Activated CD8-positive, alpha-beta T cell treated with anti-CD3 and anti-CD28 coated beads, Interleukin-2, amount 10 ng/mL, durations not matched to agents 7 days and 5 days (primary cell): ENCODE measurements around the gene KLB. TPM values are rescaled to one million over a fixed set of nuclear protein-coding genes. Genes with fewer than 3 reads are reported as not detected.
"Not testable (repeated sequence)": the region's sequence is repeated elsewhere in the genome, so short reads cannot be mapped to it uniquely, and the experiment has no call there.

ENCODE experiments used
- ATAC-seq: fragments of 150-1000 bp; cut with Tn5 transposase; one replicate; pipeline ENCODE4 v1.10.0; 2021; ENCODE audit warnings: moderate library complexity
- CTCF ChIA-PET: fragments of 350-600 bp; sonication (Branson Sonifier 250); formaldehyde crosslinking; loops from one replicate; lab custom pipeline; 2021; ENCODE audit warnings: antibody characterized with exemption; lab: Charles Lee
- POLR2A ChIA-PET: fragments of 350-600 bp; sonication (Branson Sonifier 250); formaldehyde crosslinking; loops from one replicate; lab custom pipeline; 2021; ENCODE audit warnings: antibody characterized with exemption; lab: Charles Lee
- DNase-seq: peaks from one replicate; pipeline ENCODE4 v3.0.0-alpha.2; 2020
- H3K27ac Mint-ChIP-seq: one replicate; pipeline ENCODE4 v1.8.0; 2021; ENCODE audit warnings: mild to moderate bottlenecking, mixed read lengths
- H3K27me3 Mint-ChIP-seq: one replicate; pipeline ENCODE4 v1.8.0; 2021; ENCODE audit warnings: low read depth, mixed read lengths
- H3K36me3 Mint-ChIP-seq: one replicate; pipeline ENCODE4 v1.8.0; 2021; ENCODE audit warnings: low read depth, mixed read lengths
- H3K4me1 Mint-ChIP-seq: one replicate; pipeline ENCODE4 v1.8.0; 2021; ENCODE audit warnings: low read depth, mixed read lengths
- H3K4me3 Mint-ChIP-seq: one replicate; pipeline ENCODE4 v1.8.0; 2021; ENCODE audit warnings: mild to moderate bottlenecking, mixed read lengths
- H3K9me3 Mint-ChIP-seq: one replicate; pipeline ENCODE4 v1.8.0; 2022; ENCODE audit warnings: mixed read lengths; ENCODE audit not compliant: insufficient read depth
- total RNA-seq, 2 experiments: library from RNA; stranded (reverse); gene quantifications; one replicate each; pipeline ENCODE4 v1.2.3, GENCODE V29; 2021

KLB gene
- total RNA-seq, 2 experiments from 2014 or later: not detected

- Mint-ChIP-seq H3K27ac (no peak overlapping the region), H3K4me1 (peaks cover 43% of the 10 kb centered on the region), H3K36me3 (peaks cover 76% of the 10 kb centered on the region), H3K27me3 (no peaks in the 10 kb centered on the region), H3K9me3 (no peaks in the 10 kb centered on the region), H3K4me3 (no peak overlapping the region)
- POLR2A ChIA-PET: interaction anchor here (0.6 to 1.2 kb wide), 2 partner anchors 87 to 274 kb away, joined by 3 to 4 read pairs; no protein-coding TSS in a partner anchor
- ATAC-seq (no peak), DNase-seq (no peak)
- CTCF ChIA-PET: no interaction called here
Observed at GRCh38 chr4:39452153-39452859, 45.6 kb downstream of the KLB start.

DNA sequence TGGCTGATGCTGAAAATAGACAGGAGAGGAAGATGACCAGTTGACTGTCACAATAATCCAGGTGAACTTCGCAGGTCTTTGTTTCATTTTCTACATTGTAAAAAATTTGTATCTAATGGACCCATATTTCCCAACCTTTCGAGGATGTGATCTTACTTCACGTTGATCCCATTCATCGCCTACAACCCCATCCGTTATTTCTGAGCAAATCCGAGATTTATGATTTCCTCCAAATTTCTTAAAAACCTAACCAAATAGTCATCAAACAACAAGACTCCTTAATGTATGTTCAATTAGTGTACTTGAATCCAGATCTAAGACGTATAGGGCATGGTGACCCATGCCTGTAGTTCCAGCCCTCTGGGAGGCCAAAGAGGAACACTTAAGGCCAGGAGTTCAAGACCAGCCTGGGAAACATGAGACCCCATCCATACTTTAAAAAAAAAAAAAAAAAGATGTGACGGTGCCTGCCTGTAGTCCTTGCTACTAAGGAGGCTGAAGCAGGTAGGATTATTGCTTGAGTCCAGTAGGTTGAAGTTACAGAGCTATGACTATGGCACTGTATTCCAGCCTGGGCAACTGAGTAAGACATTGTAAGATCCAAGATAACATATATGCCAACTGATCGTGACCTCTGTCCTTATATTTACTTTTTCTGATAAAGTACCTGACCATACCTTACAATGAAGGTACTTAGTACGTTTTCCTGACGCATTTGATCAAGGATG is 46.3 kb downstream of the KLB start:
- H3K27ac Mint-ChIP-seq: no peak overlapping the region
- ATAC-seq (no peak), DNase-seq (no peak)
- POLR2A ChIA-PET: interaction anchor here (0.6 kb wide), 1 partner anchor 275 kb away, joined by 4 read pairs; no protein-coding TSS in a partner anchor
- H3K4me1 Mint-ChIP-seq: peaks cover 45% of the 10 kb centered on the region
- no peaks in the 10 kb centered on the region for H3K27me3 Mint-ChIP-seq
- H3K36me3 Mint-ChIP-seq: peaks cover 82% of the 10 kb centered on the region
- no peak overlapping the region for H3K4me3 Mint-ChIP-seq
- CTCF ChIA-PET: interaction anchor here (0.7 kb wide), 1 partner anchor 503 kb away, joined by 4 read pairs; no protein-coding TSS in a partner anchor
- no peaks in the 10 kb centered on the region for H3K9me3 Mint-ChIP-seq

- Mint-ChIP-seq H3K36me3 (peaks cover 82% of the 10 kb centered on the region), H3K9me3 (no peaks in the 10 kb centered on the region), H3K4me3 (no peak overlapping the region), H3K27ac (no peak overlapping the region), H3K27me3 (no peaks in the 10 kb centered on the region), H3K4me1 (peaks cover 45% of the 10 kb centered on the region)
- ATAC-seq (no peak), DNase-seq (no peak)
- ChIA-PET POLR2A (interaction anchor here (0.7 kb wide), 1 partner anchor 398 kb away, joined by 3 read pairs; no protein-coding TSS in a partner anchor), CTCF (interaction anchor here (0.7 kb wide), 1 partner anchor 504 kb away, joined by 4 read pairs; no protein-coding TSS in a partner anchor)
Observed at GRCh38 chr4:39453738-39454137, 47.0 kb downstream of the KLB start.

DNA sequence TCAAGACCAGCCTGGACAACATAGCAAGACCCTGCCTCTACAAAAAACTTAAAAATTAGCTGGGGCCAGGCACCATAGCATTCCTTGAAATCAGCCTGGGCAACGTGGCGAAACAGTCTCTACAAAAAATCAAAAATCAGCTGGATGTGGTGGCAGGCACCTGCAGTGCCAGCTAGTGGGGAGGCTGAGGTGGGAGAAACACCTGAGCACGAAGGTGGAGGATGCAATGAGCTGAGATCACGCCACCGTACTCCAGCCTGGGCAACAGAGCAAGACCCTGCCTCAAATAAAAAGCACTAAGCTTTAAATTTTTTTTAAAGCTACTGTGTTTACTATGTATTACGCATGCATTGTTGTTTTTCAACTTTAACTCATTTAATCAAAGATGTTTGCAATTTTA is 48.8 kb downstream of the KLB start:
- H3K9me3 Mint-ChIP-seq: no peaks in the 10 kb centered on the region
- H3K36me3 Mint-ChIP-seq: peaks cover 74% of the 10 kb centered on the region
- no peaks in the 10 kb centered on the region for H3K27me3 Mint-ChIP-seq
- H3K4me3 Mint-ChIP-seq: no peak overlapping the region
- POLR2A ChIA-PET: interaction anchor here (0.6 kb wide), 1 partner anchor 106 kb away, joined by 5 read pairs; no protein-coding TSS in a partner anchor
- CTCF ChIA-PET: interaction anchor here (1.0 to 2.2 kb wide), 2 partner anchors 9 to 14 kb away, joined by 6 to 7 read pairs; no protein-coding TSS in a partner anchor
- no peak for DNase-seq
- no peak overlapping the region for H3K27ac Mint-ChIP-seq
- ATAC-seq: no peak
- H3K4me1 Mint-ChIP-seq: peaks cover 52% of the 10 kb centered on the region

DNA sequence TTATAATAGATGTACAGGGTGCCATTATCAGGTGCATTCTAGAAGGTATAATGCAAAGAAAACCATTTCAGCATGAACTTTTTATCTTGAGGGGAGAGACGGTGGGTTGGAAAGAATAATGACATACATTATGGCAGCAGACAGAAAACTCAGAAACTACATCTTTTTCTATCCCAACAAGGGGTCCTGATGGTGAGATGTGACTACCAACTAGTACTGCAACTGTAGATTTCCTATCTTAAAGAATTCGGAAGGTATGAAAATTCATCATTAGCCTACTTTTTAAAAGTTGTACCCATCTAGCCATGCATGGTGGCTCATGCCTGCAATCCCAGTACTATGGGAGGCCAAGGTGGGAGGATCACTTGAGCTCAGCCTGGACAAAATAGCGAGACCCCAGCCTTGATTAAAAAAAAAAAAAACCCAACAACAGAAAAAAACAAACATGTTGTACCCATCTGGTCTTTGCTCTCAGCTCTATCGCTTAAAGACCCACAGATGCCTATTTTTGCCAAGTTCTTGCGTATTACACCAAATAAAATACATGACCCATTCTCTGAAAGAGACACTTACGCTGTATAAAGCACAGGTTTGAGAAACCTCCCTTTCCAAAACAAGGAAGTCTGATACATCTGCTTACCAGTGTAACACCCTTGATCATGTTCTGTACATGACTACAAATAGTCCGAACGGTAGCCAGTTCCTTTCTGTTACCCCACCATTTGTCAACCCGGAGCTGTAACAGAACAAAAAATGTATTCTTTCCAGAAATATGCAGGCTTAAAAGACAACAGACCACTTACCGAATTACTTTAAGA is 50.4 kb downstream of the KLB start:
- Mint-ChIP-seq H3K4me1 (peaks cover 54% of the 10 kb centered on the region), H3K4me3 (peak overlapping the region; percentile 91), H3K27me3 (no peaks in the 10 kb centered on the region), H3K36me3 (peaks cover 67% of the 10 kb centered on the region), H3K27ac (peak overlapping the region; percentile 97), H3K9me3 (no peaks in the 10 kb centered on the region)
- ATAC-seq (no peak), DNase-seq (no peak)
- ChIA-PET CTCF (interaction anchor here (1.2 to 4.2 kb wide), 2 partner anchors 12 to 19 kb away, joined by 3 to 32 read pairs; no protein-coding TSS in a partner anchor), POLR2A (interaction anchor here (2.0 to 3.0 kb wide), 5 partner anchors 9 to 241 kb away, joined by 9 to 19 read pairs (median 16); partner anchors contain the start of genes RFC1 and UBE2K)

GRCh38 chr4:39458161-39458504 is 51.4 kb downstream of the KLB start:
- CTCF ChIA-PET: interaction anchor here (1.0 to 4.2 kb wide), 3 partner anchors 10 to 20 kb away, joined by 3 to 32 read pairs (median 5); no protein-coding TSS in a partner anchor
- peaks cover 59% of the 10 kb centered on the region for H3K36me3 Mint-ChIP-seq
- H3K9me3 Mint-ChIP-seq, DNase-seq, H3K27me3 Mint-ChIP-seq: not testable (repeated sequence)
- peaks cover 54% of the 10 kb centered on the region for H3K4me1 Mint-ChIP-seq
- peak; percentile 8 for ATAC-seq
- peak overlapping the region; percentile 97 for H3K27ac Mint-ChIP-seq
- POLR2A ChIA-PET: interaction anchor here (0.6 to 3.0 kb wide), 15 partner anchors 8 to 975 kb away, joined by 3 to 19 read pairs (median 3); partner anchors contain the start of genes KLB, RFC1, UBE2K and WDR19
- peak overlapping the region; percentile 91 for H3K4me3 Mint-ChIP-seq

- Mint-ChIP-seq H3K9me3 (no peaks in the 10 kb centered on the region), H3K27me3 (no peaks in the 10 kb centered on the region), H3K4me3 (peak within 1 kb of the TSS; percentile 91), H3K4me1 (peaks cover 56% of the 10 kb centered on the region), H3K27ac (peak within 1 kb of the TSS; percentile 97), H3K36me3 (peaks cover 58% of the 10 kb centered on the region)
- ChIA-PET POLR2A (interaction anchor here (0.6 to 3.0 kb wide), 18 partner anchors 9 to 974 kb away, joined by 3 to 19 read pairs (median 3); partner anchors contain the start of genes KLB, RFC1, UBE2K and UGDH), CTCF (interaction anchor here (1.0 to 4.2 kb wide), 3 partner anchors 10 to 20 kb away, joined by 3 to 32 read pairs (median 5); no protein-coding TSS in a partner anchor)
- peak; percentile 95 for DNase-seq
- ATAC-seq: peak; percentile 89
Observed at GRCh38 chr4:39458505-39459300, 52.0 kb downstream of the KLB start, which contains the start of the genes LIAS and RPL9. Gene LIAS, plus strand, starts transcription at chr4:39459056. Its CDS starts 62 bp downstream, at chr4:39459118. Gene RPL9, minus strand, starts transcription at chr4:39458922. Its CDS starts 483 bp downstream, at chr4:39458439.

- ChIA-PET POLR2A (no interaction called here), CTCF (interaction anchor here (0.7 kb wide), 1 partner anchor 8 kb away, joined by 3 read pairs; no protein-coding TSS in a partner anchor)
- Mint-ChIP-seq H3K4me1 (peaks cover 25% of the 10 kb centered on the region), H3K27me3 (no peaks in the 10 kb centered on the region), H3K36me3 (peaks cover 31% of the 10 kb centered on the region), H3K9me3 (no peaks in the 10 kb centered on the region), H3K4me3 (no peak overlapping the region), H3K27ac (peak overlapping the region; percentile 30)
- ATAC-seq (peak; percentile 54), DNase-seq (no peak)
Observed at GRCh38 chr4:39464886-39465501, 58.3 kb downstream of the KLB start.

DNA sequence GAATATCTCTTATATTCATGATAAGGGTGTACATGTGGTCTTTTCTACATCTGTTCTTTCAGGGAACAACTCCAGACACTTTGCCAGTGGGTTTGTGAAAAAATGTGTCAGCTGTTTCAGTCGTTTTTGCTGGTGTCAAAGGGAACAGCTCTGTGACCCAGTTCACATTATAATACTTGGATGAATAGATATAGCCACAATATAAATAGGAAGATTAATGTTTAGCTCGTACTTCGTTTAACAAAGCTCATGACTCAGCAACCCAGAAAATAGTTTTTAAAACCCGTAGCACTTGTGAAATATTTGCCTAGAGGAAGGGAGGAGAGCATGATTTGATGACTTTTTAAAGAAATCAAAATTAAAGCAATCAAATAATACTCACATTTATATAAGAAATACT is 60.0 kb downstream of the KLB start:
- ATAC-seq (no peak), DNase-seq (no peak)
- POLR2A ChIA-PET: no interaction called here
- no peak overlapping the region for H3K27ac Mint-ChIP-seq
- H3K27me3 Mint-ChIP-seq: no peaks in the 10 kb centered on the region
- no peaks in the 10 kb centered on the region for H3K9me3 Mint-ChIP-seq
- no peak overlapping the region for H3K4me3 Mint-ChIP-seq
- H3K36me3 Mint-ChIP-seq: peaks cover 34% of the 10 kb centered on the region
- CTCF ChIA-PET: interaction anchor here (0.9 to 1.6 kb wide), 4 partner anchors 60 to 512 kb away, joined by 3 to 5 read pairs (median 4); partner anchors contain the start of genes RFC1 and UGDH
- peaks cover 14% of the 10 kb centered on the region for H3K4me1 Mint-ChIP-seq

DNA sequence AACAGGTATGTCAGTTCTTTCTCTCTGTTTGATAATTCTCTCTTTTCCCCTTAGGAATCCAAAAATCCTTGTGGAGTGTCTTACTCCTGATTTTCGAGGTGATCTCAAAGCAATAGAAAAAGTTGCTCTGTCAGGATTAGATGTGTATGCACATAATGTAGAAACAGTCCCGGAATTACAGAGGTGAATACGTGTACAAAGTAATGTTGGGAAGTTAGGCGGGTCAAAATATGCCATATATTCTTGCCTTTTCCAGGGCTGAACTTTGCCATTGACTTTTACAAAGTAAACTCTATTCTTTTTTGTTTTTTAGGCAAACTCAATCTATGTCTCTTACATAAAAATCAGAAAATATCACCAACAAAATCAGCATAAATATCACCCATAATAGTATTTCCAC is 60.7 kb downstream of the KLB start:
- H3K36me3 Mint-ChIP-seq: peaks cover 34% of the 10 kb centered on the region
- no peak for DNase-seq
- H3K4me1 Mint-ChIP-seq: peaks cover 14% of the 10 kb centered on the region
- POLR2A ChIA-PET: no interaction called here
- H3K4me3 Mint-ChIP-seq: no peak overlapping the region
- H3K9me3 Mint-ChIP-seq: no peaks in the 10 kb centered on the region
- no peak overlapping the region for H3K27ac Mint-ChIP-seq
- CTCF ChIA-PET: interaction anchor here (0.9 kb wide), 1 partner anchor 60 kb away, joined by 3 read pairs; the partner anchor contains the start of gene UGDH
- no peaks in the 10 kb centered on the region for H3K27me3 Mint-ChIP-seq
- no peak for ATAC-seq
